Cardiac muscle cell (in vitro differentiated cells and primary cell): Measurements from ENCODE around the gene RARS1. TPM values are rescaled to one million over a fixed set of nuclear protein-coding genes. Genes with fewer than 3 reads are reported as not detected.
A peak's percentile ranks its signal among the peaks of the same experiment; 100 is the strongest.

Source experiments
- DNase-seq, 2 donors: peaks; one replicate each; pipeline versions ENCODE4 v3.0.0 to v3.0.0-alpha.2; 2010 to 2017; ENCODE audit warnings: low read depth in 1 of 2, low spot score in 1 of 2
- H3K27ac ChIP-seq: fragments of 200-600 bp; sonication (generic); 2 replicates; pipeline ENCODE4 v1.5.1; 2016
- H3K27me3 ChIP-seq: fragments of 200-600 bp; sonication (generic); 2 replicates; pipeline ENCODE4 v1.6.0; 2016; ENCODE audit warnings: control low read depth
- H3K36me3 ChIP-seq: fragments of 200-600 bp; sonication (generic); 2 replicates; pipeline ENCODE4 v1.5.1; 2016; ENCODE audit warnings: control low read depth
- H3K4me1 ChIP-seq: fragments of 200-600 bp; sonication (generic); 2 replicates; pipeline ENCODE4 v1.8.1; 2017; ENCODE audit warnings: low read depth, mild to moderate bottlenecking, mixed run types
- H3K4me3 ChIP-seq: fragments of 200-600 bp; sonication (generic); 2 replicates; pipeline ENCODE4 v1.5.1; 2016; ENCODE audit warnings: mild to moderate bottlenecking
- H3K9me3 ChIP-seq: fragments of 200-600 bp; sonication (generic); 2 replicates; pipeline ENCODE4 v1.5.1; 2017; ENCODE audit warnings: low read depth, mild to moderate bottlenecking, control low read depth
- polyA plus RNA-seq: library from polyadenylated mRNA; unstranded; fragments of >200 nt; fragmentation: Nextera tagmentation; extraction: Ambion mirVana; gene quantifications from 2 replicates; pipeline ENCODE4 v1.2.1, GENCODE V29; 2016
- total RNA-seq: library from RNA; depleted of rRNA; stranded (reverse); fragments of >200 nt; gene quantifications from 2 replicates; pipeline ENCODE4 v1.2.3, GENCODE V29; 2016
- TF ChIP-seq, protein P1 (sequence below): IDR thresholded peaks from 2 replicates; pipeline ENCODE4 v1.5.1; 2012; ENCODE audit warnings: low read depth, mild to moderate bottlenecking, low read length

RARS1 gene
- total and polyA plus RNA-seq, 2 experiments from 2014 or later: 68.0 to 92.7 TPM

DNA sequence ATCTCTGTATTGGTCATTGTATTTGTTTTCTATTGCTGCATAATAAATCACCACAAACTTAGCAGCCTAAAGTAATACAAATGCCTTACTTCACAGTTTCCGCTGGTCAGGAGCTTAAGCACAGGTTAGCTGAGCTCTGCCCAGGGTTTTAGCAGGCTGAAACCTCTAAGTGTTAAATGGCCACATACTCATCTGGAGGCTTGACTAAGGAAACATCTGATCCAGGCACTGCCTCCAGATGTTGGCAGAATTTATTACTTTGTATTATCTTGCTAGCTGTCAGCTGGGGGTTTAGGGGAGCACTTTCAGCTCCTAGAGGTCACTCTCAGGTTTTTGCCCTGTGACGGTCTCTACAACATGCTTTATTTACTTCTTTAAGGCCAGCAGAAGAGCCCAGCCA is 23.2 kb upstream of the RARS1 start:
- Histone ChIP-seq H3K27me3 (no peaks in the 10 kb centered on the region), H3K36me3 (no peaks in the 10 kb centered on the region), H3K4me1 (no peaks in the 10 kb centered on the region), H3K9me3 (no peaks in the 10 kb centered on the region), H3K4me3 (no peak overlapping the region), H3K27ac (no peak overlapping the region)
- TF ChIP-seq, protein P1, sequence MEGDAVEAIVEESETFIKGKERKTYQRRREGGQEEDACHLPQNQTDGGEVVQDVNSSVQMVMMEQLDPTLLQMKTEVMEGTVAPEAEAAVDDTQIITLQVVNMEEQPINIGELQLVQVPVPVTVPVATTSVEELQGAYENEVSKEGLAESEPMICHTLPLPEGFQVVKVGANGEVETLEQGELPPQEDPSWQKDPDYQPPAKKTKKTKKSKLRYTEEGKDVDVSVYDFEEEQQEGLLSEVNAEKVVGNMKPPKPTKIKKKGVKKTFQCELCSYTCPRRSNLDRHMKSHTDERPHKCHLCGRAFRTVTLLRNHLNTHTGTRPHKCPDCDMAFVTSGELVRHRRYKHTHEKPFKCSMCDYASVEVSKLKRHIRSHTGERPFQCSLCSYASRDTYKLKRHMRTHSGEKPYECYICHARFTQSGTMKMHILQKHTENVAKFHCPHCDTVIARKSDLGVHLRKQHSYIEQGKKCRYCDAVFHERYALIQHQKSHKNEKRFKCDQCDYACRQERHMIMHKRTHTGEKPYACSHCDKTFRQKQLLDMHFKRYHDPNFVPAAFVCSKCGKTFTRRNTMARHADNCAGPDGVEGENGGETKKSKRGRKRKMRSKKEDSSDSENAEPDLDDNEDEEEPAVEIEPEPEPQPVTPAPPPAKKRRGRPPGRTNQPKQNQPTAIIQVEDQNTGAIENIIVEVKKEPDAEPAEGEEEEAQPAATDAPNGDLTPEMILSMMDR: no peak
- no peak for DNase-seq

DNA sequence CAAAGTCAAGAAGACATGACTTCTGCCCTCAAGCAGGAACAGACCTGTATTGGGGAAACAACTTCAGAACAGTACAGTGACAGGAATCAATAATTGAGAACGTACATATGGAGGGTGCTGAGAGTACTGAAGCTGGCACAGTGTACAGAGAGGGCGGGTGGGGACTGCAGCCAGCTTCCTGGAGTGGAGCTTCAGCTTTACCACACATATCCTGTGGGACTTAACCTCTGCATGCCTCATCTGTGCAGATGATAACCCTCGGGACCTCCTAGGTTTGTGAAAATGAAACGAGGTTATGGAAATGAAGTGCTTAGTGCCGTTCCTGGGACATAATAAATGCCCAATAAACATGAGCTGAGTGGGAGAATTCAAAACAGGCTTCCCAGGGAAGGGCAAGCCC is 22.1 kb upstream of the RARS1 start:
- Histone ChIP-seq H3K9me3 (no peaks in the 10 kb centered on the region), H3K27me3 (no peaks in the 10 kb centered on the region), H3K4me1 (no peaks in the 10 kb centered on the region), H3K36me3 (no peaks in the 10 kb centered on the region), H3K4me3 (no peak overlapping the region), H3K27ac (no peak overlapping the region)
- no peak for DNase-seq
- TF ChIP-seq, protein P1: no peak

DNA sequence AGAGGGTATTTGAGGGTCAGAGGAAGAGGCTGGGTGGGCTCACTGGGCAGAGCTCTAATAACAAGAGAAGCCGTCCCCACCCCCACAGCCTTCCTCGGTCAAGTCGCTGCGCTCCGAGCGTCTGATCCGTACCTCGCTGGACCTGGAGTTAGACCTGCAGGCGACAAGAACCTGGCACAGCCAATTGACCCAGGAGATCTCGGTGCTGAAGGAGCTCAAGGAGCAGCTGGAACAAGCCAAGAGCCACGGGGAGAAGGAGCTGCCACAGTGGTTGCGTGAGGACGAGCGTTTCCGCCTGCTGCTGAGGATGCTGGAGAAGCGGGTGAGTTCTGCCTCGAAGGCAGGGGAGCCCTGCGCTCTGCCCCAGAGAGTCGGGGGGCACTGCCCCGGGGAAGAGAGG is 21.6 kb upstream of the RARS1 start:
- TF ChIP-seq, protein P1: no peak
- H3K27ac ChIP-seq: no peak overlapping the region
- no peak overlapping the region for H3K4me3 ChIP-seq
- no peaks in the 10 kb centered on the region for H3K27me3 ChIP-seq
- no peaks in the 10 kb centered on the region for H3K9me3 ChIP-seq
- no peaks in the 10 kb centered on the region for H3K36me3 ChIP-seq
- DNase-seq: no peak
- H3K4me1 ChIP-seq: no peaks in the 10 kb centered on the region

DNA sequence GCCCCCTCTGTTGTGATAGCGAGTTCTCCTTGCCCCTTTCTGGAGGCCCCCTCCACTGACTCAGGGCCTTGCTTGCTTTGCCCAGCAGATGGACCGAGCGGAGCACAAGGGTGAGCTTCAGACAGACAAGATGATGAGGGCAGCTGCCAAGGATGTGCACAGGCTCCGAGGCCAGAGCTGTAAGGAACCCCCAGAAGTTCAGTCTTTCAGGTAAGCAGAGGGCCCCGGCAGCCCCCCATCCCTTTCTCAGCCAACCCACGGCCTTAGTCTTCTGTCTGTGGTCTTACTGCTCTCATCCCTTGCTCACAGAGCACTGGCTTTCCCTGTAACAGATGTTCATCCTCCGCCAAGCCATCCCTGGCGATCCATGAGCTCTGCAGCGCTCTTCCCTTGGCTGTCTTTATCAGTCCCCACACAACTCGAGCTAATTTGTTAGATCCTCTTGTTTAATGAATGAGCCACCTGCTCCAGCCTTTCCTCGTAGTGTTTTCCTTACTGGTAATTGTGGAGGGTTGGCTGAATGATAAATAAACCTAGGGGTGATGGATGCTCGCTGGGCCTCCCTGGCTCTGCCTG is 18.4 kb upstream of the RARS1 start:
- DNase-seq: no peak
- Histone ChIP-seq H3K4me3 (no peak overlapping the region), H3K27me3 (no peaks in the 10 kb centered on the region), H3K9me3 (no peaks in the 10 kb centered on the region), H3K36me3 (no peaks in the 10 kb centered on the region), H3K27ac (no peak overlapping the region), H3K4me1 (no peaks in the 10 kb centered on the region)
- TF ChIP-seq, protein P1: no peak

DNA sequence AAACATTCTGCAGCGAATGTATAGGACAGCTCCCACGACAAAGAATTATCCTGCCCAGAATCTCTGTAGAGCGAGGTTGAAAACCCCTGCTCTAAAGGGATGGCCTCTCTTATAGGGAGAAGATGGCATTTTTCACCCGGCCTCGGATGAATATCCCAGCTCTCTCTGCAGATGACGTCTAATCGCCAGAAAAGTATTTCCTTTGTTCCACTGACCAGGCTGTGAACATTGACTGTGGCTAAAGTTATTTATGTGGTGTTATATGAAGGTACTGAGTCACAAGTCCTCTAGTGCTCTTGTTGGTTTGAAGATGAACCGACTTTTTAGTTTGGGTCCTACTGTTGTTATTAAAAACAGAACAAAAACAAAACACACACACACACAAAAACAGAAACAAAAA is 17.4 kb upstream of the RARS1 start:
- Histone ChIP-seq H3K9me3 (no peaks in the 10 kb centered on the region), H3K27me3 (no peaks in the 10 kb centered on the region), H3K36me3 (no peaks in the 10 kb centered on the region), H3K4me1 (no peaks in the 10 kb centered on the region), H3K27ac (no peak overlapping the region), H3K4me3 (no peak overlapping the region)
- TF ChIP-seq, protein P1: no peak
- DNase-seq: peak in 1 of 2 donors; percentile 70
